HG03457 (cell line): ENCODE measurements around the gene FBLN5.

Experiments used
- ATAC-seq: cut with Tn5 transposase; IDR thresholded peaks from one replicate; pipeline ENCODE4 v1.9.1; 2021; ENCODE audit warnings: moderate number of reproducible peaks; ENCODE audit not compliant: unreplicated experiment

The FBLN5 gene

DNA sequence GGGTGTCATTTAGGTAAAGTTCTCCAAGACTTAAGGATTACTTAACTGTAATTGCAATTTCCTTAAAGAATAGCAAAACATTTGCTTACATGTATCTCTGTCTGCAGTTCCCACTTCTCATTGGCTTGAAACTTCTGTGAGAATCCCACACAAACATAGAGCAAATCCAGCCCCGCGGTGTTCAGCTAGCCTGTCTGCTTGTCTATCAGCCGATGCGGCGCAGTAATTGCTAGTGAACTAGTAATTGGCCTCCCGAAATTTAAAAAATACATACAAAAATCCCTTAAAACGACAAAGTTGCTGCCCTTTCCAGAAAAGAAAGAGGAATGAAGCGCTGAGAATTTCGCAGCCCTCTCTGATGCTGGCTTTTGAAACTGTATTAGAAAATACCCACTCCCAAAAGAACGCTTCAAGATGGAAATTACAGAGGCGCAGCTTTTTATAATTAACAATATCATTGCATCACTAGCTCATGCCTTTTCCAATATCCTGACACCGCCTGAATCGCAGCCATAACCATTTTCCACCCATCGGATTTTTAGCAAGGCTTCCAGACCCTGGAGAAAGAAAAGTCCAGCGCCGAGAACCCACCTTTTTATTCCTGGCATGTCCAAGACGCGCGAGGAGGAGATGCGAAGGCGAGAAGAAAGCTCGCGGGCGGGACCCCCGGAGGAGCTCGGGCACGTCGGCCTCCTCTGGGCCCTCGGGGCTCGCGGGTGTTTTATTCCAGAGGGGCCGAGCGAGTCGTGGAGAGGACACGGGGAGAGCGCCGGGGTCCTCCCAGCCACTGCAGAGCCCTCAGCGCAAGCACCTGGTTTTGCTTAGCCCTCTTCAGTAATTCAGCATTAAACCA lies 646 bp downstream of the FBLN5 start:
- no peak for ATAC-seq

GRCh38 chr14:91945751-91946621 lies 1.5 kb downstream of the FBLN5 start:
- ATAC-seq = no peak

DNA sequence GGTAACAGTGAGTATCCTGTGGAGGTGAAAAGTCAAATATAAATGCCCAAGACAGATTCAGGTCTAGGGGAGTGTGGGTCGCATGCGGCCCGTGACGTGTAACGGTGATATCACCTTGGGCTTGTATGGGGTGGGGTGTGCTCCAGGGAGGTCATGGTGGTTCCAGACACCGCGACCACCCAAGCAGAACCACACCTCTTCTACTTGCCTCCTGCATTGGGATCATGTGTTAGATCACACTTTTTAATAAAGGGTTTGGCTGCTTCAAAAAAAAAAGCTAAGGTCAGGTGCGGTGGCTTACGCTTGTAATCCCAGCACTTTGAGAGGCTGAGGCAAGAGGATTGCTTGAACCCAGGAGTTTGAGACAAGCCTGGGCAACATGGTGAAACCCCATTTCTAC lies 4.5 kb downstream of the FBLN5 start:
- ATAC-seq = no peak

- ATAC-seq = no peak
Observed at GRCh38 chr14:91942128-91942527, 5.4 kb downstream of the FBLN5 start.

DNA sequence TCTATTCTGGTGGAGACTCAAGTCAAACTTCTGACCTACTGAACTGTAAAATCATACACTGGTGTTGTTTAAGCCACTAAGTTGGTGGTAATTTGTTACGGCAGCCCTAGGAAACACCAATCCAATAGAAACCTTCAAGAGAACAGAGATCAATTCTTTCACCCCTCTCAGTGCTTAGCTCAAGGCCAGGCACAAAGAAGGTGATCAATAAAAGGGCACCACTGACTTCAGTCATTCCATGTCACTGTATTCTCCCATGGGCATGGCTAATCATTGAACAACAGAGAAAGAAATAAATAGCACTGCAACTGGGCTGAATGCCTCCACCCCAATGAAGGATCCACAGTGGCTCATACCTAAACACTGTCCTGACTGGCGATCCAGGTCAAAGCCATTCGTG lies 7.3 kb downstream of the FBLN5 start:
- no peak for ATAC-seq

GRCh38 chr14:91935586-91935985 lies 11.9 kb downstream of the FBLN5 start:
- no peak for ATAC-seq

- ATAC-seq = no peak
Observed at GRCh38 chr14:91934554-91935285, 12.8 kb downstream of the FBLN5 start.

DNA sequence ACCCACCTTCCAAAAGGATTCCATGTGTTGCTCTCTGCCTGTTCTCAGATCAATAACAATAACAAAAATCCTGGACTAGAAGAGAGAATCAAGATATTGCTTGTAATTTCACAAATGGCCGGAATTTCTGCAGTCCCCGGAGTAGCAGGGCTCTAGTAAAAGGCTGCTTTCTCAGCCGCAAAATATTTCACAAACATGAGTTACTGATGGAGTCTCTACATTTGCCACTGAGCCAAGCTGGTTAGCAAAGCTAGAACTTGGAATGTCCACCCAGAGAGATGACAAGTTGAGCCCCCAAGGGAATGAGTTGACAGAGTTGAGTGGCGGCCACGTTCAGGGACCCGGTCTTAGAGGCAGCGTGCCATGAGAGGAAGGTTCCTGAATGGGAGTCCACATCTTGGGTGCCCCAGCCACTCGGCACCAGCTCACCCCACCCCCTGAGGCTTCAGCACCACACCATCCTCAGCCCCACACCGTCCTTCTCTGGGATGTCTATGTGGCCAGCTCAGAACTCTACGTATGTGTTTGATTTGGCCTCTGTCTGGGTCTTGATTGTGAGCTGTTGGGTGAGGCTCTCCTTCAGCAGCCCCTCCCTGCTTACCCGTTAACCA lies 15.9 kb downstream of the FBLN5 start:
- ATAC-seq = no peak

- no peak for ATAC-seq
Observed at GRCh38 chr14:91929700-91930099, 17.8 kb downstream of the FBLN5 start.

DNA sequence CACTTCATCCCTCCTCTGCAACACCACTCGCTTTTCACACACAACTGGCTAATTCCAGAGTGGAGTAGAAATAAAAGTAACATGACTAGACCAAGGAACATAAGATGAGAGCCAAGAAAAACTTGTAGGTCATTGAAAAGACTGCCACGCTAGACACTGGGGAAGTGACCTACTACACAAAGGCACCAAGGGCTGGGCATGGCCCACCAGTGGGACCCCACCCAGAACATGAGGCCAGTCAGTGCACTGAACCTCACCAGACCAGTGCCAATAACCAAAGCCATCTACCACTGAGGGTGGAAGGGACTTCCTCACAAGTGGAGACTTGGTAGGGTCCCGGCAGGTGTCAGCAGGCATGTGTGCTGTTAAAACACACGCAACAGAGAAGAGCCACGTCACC lies 19.7 kb downstream of the FBLN5 start:
- ATAC-seq = no peak

DNA sequence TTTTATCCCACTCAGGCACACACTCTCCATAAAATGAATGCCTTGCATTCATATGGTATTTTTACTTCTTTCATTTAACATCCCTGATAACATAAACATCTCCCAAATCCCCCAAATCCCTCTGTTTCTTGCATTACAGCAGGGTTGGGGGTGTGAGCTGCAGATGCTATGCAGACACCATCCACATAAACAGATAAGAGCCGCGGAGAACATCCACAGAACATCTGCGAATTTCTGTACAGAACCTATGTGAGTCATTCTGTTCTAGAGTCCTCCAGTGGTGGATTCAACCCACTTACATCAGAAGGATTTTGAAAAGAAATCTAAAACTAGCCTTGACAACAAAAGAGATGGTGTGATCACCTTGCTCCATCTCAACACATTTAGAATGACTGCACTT lies 20.3 kb downstream of the FBLN5 start:
- ATAC-seq = no peak

DNA sequence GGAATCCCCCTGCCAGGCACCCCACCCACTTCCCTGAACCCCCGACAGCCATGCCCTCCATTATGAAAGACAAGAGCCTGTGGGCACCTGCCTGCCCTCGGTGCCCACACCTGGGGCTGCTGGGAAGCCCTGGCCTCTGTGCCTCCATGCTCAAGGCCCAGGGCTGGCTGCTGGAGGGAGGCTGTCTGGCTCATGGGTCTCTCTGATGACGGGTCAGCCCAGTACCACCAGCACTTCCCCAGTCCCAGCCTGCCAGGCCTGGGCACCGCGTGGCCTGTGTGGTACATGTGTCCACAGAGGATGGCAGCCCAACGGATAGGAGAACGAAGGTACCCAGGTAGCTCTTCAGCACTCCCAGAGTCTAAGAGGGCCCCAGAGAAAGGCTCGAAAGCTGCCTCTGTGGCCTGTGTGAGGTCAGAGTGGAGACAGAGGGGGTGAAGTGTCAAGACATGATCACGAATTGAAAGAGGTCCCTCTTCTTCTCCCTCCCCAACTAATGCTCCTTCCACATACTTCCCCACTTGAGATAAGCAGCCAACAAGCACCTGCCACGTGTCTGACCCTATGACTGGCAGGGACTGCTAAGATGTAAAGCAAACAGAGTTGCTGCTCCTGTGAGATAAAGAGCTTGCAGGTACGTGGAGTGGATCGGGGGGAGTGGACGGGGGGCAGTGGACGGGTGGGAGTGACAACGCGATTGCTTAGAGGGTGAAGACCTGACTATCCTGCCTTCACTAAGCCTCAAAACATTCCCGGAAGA lies 21.2 kb downstream of the FBLN5 start:
- no peak for ATAC-seq

DNA sequence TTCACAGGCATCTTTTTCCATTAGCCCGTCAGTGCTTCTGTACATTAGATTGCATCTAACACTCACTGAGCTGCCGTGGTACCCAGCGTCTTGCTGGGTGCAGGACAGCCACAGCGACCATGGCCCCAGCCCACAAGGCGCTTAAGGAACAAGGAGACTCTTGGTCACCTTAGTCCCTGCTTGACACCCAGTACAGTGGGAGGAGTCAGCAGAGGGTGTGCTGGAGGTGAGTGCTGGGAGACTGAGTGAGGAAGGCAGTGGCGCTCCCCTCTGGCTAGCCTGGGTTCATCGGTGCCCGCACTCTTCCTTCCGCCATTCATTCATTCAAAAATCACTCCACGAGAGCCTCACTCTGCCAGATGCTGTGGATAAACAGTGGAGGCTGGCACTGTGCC lies 21.8 kb downstream of the FBLN5 start:
- ATAC-seq = no peak

- ATAC-seq = no peak
Observed at GRCh38 chr14:91925001-91925726, 22.3 kb downstream of the FBLN5 start.

DNA sequence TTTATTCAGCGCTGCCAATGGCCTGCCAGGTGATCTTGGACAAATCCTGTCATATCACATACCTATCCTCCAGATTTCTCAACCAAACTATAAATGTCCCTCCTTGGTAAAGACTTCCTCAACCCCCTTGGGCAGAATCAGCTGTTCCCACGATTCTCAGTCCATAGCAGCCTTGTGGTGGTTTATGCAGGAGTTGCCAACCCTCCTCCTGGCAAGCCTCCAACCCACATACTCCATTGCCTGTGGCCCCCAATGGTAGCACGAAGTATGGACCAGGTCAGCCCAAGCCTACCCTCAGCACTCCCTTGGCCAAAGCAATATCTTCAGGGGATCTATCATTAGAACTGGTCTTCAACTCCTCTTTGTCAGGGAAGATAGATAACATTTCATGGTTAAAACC lies 27.0 kb downstream of the FBLN5 start:
- ATAC-seq = no peak

GRCh38 chr14:91919814-91920213 lies 27.7 kb downstream of the FBLN5 start:
- no peak for ATAC-seq

- no peak for ATAC-seq
Observed at GRCh38 chr14:91918186-91918883, 29.2 kb downstream of the FBLN5 start.

GRCh38 chr14:91912035-91912434 lies 35.5 kb downstream of the FBLN5 start:
- ATAC-seq = no peak

- ATAC-seq = no peak
Observed at GRCh38 chr14:91911474-91912032, 35.9 kb downstream of the FBLN5 start.
